Neuronal stem cell (in vitro differentiated cells): Measurements from ENCODE around the gene COL6A1.
"Not testable (repeated sequence)": the region's sequence is repeated elsewhere in the genome, so short reads cannot be mapped to it uniquely, and the experiment has no call there.

ENCODE experiments used
- DNase-seq: peaks from one replicate; pipeline ENCODE4 v3.0.0-alpha.2; 2013; ENCODE audit warnings: low spot score
- H2AFZ ChIP-seq: one replicate; pipeline ENCODE4 v1.6.1; 2013; ENCODE audit warnings: mild to moderate bottlenecking, low read length, inconsistent platforms
- H2AK5ac ChIP-seq: 2 replicates; pipeline ENCODE4 v1.6.1; 2013; ENCODE audit warnings: low read depth, mild to moderate bottlenecking, inconsistent platforms, low read length, moderate library complexity, mixed read lengths
- H2BK120ac ChIP-seq: 2 replicates; pipeline ENCODE4 v1.6.1; 2013; ENCODE audit warnings: low read depth, mild to moderate bottlenecking, inconsistent platforms, low read length, moderate library complexity, mixed read lengths
- H2BK12ac ChIP-seq: one replicate; pipeline ENCODE4 v1.6.1; 2013; ENCODE audit warnings: low read length, inconsistent platforms
- H2BK15ac ChIP-seq: 2 replicates; pipeline ENCODE4 v1.6.1; 2013; ENCODE audit warnings: mild to moderate bottlenecking, low read length, inconsistent platforms, mixed read lengths
- H2BK5ac ChIP-seq: one replicate; pipeline ENCODE4 v1.6.1; 2013; ENCODE audit warnings: inconsistent platforms, mild to moderate bottlenecking, low read length, moderate library complexity
- H3K14ac ChIP-seq: one replicate; pipeline ENCODE4 v1.6.1; 2013; ENCODE audit warnings: low read length, inconsistent platforms
- H3K18ac ChIP-seq: 2 replicates; pipeline ENCODE4 v1.6.1; 2013; ENCODE audit warnings: low read length, inconsistent platforms
- H3K23ac ChIP-seq: 2 replicates; pipeline ENCODE4 v1.6.1; 2013; ENCODE audit warnings: low read depth, mild to moderate bottlenecking, mixed read lengths, low read length, inconsistent platforms; ENCODE audit not compliant: poor library complexity
- H3K27ac ChIP-seq: replicated peaks from 3 replicates; pipeline ENCODE4 v1.5.1; 2013; ENCODE audit warnings: low read length, inconsistent platforms
- H3K27me3 ChIP-seq, 3 experiments: 2 replicates each; pipeline ENCODE4 v1.6.1; 2013; ENCODE audit warnings: low read length in 3 of 3, mild to moderate bottlenecking in 2 of 3, inconsistent platforms in 1 of 3, low read depth in 1 of 3, mixed read lengths in 1 of 3, moderate library complexity in 1 of 3; ENCODE audit not compliant: control insufficient read depth in 3 of 3, insufficient read depth in 3 of 3
- H3K36me3 ChIP-seq, 2 donors: replicated peaks in 1 of 2; 2 replicates each; pipeline ENCODE4 v1.6.1; 2013; ENCODE audit warnings: low read length in 2 of 2; ENCODE audit not compliant: control insufficient read depth in 2 of 2, insufficient read depth in 2 of 2
- H3K4ac ChIP-seq: 2 replicates; pipeline ENCODE4 v1.6.1; 2013; ENCODE audit warnings: inconsistent platforms, mild to moderate bottlenecking, low read length, moderate library complexity
- H3K4me1 ChIP-seq, 2 donors: 1 replicate in 1 of 2; 2 replicates in 1 of 2; pipeline ENCODE4 v1.6.1; 2013; ENCODE audit warnings: low read length in 2 of 2, low read depth in 1 of 2; ENCODE audit not compliant: control insufficient read depth in 2 of 2, insufficient read depth in 1 of 2
- H3K4me2 ChIP-seq: one replicate; pipeline ENCODE4 v1.6.1; 2013; ENCODE audit warnings: mild to moderate bottlenecking, low read length, inconsistent platforms; ENCODE audit not compliant: insufficient read depth, poor library complexity, severe bottlenecking
- H3K4me3 ChIP-seq, 2 donors: 2 replicates each; pipeline ENCODE4 v1.5.1; 2013; ENCODE audit warnings: low read length in 2 of 2, mild to moderate bottlenecking in 2 of 2, inconsistent platforms in 1 of 2, moderate library complexity in 1 of 2
- H3K79me1 ChIP-seq: one replicate; pipeline ENCODE4 v1.6.1; 2013; ENCODE audit warnings: low read depth, mild to moderate bottlenecking, inconsistent platforms, low read length, moderate library complexity
- H3K9ac ChIP-seq: one replicate; pipeline ENCODE4 v1.6.1; 2013; ENCODE audit warnings: mild to moderate bottlenecking, low read depth, low read length, inconsistent platforms; ENCODE audit not compliant: poor library complexity
- H3K9me3 ChIP-seq, 2 donors: replicated peaks in 1 of 2; 2 replicates each; pipeline versions ENCODE3 to v1.6.1; 2013; ENCODE audit warnings: low read length in 2 of 2, mild to moderate bottlenecking in 2 of 2, inconsistent platforms in 1 of 2, low read depth in 1 of 2, mixed read lengths in 1 of 2, moderate library complexity in 1 of 2; ENCODE audit not compliant: control insufficient read depth in 2 of 2, insufficient read depth in 1 of 2
- H4K8ac ChIP-seq: one replicate; pipeline ENCODE4 v1.6.1; 2013; ENCODE audit warnings: low read depth, mild to moderate bottlenecking, inconsistent platforms, low read length, moderate library complexity
- H4K91ac ChIP-seq: one replicate; pipeline ENCODE4 v1.6.1; 2013; ENCODE audit warnings: low read length, low read depth, mild to moderate bottlenecking, inconsistent platforms; ENCODE audit not compliant: poor library complexity
- WGBS, 2 donors: extraction: QIAGEN DNeasy Blood & Tissue Kit; methylation state at CpG; one replicate each; pipeline ENCODE4 v1.1.7; 2013; ENCODE audit warnings: missing lambda C conversion rate in 2 of 2, mixed read lengths in 1 of 2; ENCODE audit not compliant: insufficient read length in 2 of 2, insufficient replicate concordance in 1 of 2; ENCODE audit errors: extremely low coverage in 2 of 2; 5-methylcytosine and 5-hydroxymethylcytosine counted together

COL6A1 gene

DNA sequence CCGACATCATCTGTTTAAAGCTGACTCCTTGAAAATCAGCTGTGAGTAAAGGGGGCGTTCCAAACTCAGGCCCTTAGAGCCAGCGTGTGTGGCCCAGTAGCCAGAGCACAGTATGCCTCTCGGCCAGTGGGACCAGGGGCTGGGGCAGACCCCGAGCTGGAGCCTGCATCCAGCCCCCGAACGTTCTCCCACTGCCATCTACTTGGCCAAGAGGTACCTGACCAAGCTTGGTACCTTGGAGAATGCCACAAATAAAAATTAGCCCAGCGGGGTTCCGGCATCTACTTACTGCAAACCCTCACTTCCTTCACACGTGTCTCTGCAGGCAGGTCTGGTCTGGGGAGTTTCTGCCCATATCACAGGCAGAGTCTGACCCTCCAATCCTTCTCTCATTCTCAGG, 59.6 kb downstream of the COL6A1 start:
- H2BK120ac ChIP-seq = no peak overlapping the region
- peaks cover 0 to 4% (median 0%) of the 10 kb centered on the region in 3 experiments for H3K27me3 ChIP-seq
- peak overlapping the region; percentile 97 for H2BK12ac ChIP-seq
- H2AK5ac ChIP-seq = peak overlapping the region; percentile 70
- H2AFZ ChIP-seq = no peak overlapping the region
- no peaks in the 10 kb centered on the region for H3K36me3 ChIP-seq
- H2BK15ac ChIP-seq = no peak overlapping the region
- no peaks in the 10 kb centered on the region for H3K4me1 ChIP-seq
- H4K91ac ChIP-seq = no peak overlapping the region
- no peak overlapping the region for H3K4me3 ChIP-seq
- no peak for DNase-seq
- H3K27ac ChIP-seq = no peak overlapping the region
- peak overlapping the region; percentile 43 for H3K23ac ChIP-seq
- no peak overlapping the region for H3K4me2 ChIP-seq
- H3K9ac ChIP-seq = no peak overlapping the region
- peak overlapping the region; percentile 19 for H3K18ac ChIP-seq
- no peaks in the 10 kb centered on the region for H3K9me3 ChIP-seq
- no peak overlapping the region for H2BK5ac ChIP-seq
- H3K14ac ChIP-seq = no peak overlapping the region
- no peak overlapping the region for H3K4ac ChIP-seq
- no peak overlapping the region for H4K8ac ChIP-seq
- no CpG with 5 or more reads among the region's 10 CpGs for WGBS, 2 donors
- no peaks in the 10 kb centered on the region for H3K79me1 ChIP-seq

DNA sequence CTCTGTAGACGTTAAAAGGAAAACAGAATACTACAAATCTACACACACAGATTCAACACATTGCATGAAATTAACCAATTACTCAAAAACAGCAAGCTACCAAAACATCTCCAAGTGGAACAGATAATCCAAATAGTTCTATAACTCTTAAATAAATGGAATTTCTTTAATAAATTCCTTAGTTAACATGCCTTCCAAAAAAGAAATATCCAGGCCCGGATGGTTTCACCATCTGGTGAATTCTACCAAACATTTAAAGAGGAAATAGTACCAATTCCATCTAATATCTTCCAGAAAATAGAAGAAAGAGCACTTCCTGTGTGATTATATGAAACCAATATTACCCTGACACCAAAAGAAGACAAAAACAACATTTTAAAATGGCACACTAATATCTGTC, 63.6 kb downstream of the COL6A1 start:
- Histone ChIP-seq H3K23ac (no peak overlapping the region), H3K14ac (no peak overlapping the region), H3K4me3 (no peak overlapping the region), H4K8ac (no peak overlapping the region), H2BK15ac (no peak overlapping the region), H4K91ac (no peak overlapping the region), H2AFZ (no peak overlapping the region), H3K79me1 (no peaks in the 10 kb centered on the region), H3K4ac (no peak overlapping the region), H3K4me2 (no peak overlapping the region), H3K4me1 (peaks cover 0 to 3% of the 10 kb centered on the region in 2 donors), H2AK5ac (no peak overlapping the region), H2BK5ac (no peak overlapping the region), H3K27ac (no peak overlapping the region), H3K18ac (no peak overlapping the region), H2BK120ac (no peak overlapping the region), H3K9me3 (no peaks in the 10 kb centered on the region), H2BK12ac (no peak overlapping the region), H3K27me3 (no peaks in the 10 kb centered on the region), H3K36me3 (no peaks in the 10 kb centered on the region), H3K9ac (no peak overlapping the region)
- DNase-seq = no peak
- no CpG with 5 or more reads among the region's 2 CpGs for WGBS, 2 donors

DNA sequence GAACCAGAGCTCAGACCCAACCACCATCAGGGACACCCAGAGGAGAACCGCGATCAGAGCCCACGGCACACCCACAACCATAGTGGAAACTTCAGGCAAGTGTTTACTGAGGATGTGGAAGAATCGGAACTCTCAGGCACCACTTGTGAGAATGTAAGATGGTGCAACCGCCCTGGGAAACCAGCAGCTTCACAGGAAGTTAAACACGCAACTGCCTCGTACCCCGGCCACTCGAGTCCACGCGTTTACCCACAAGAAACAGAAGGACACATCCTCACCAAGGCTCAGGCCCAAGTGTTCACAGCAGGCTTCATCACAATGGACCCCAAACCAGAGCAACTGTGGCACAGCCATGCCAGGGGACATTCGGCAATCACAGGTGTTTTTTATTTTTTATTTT, 64.9 kb downstream of the COL6A1 start:
- Histone ChIP-seq H3K27ac (no peak overlapping the region), H3K27me3 (no peaks in the 10 kb centered on the region), H3K79me1 (no peaks in the 10 kb centered on the region), H3K18ac (no peak overlapping the region), H2BK120ac (no peak overlapping the region), H3K4me3 (no peak overlapping the region), H3K36me3 (no peaks in the 10 kb centered on the region), H2BK5ac (no peak overlapping the region), H3K4me2 (no peak overlapping the region), H2AFZ (no peak overlapping the region), H3K4me1 (peaks cover 0 to 3% of the 10 kb centered on the region in 2 donors), H3K9ac (no peak overlapping the region), H3K9me3 (no peaks in the 10 kb centered on the region), H3K14ac (no peak overlapping the region), H4K91ac (no peak overlapping the region), H4K8ac (no peak overlapping the region), H3K23ac (no peak overlapping the region), H2BK12ac (no peak overlapping the region), H3K4ac (no peak overlapping the region), H2BK15ac (no peak overlapping the region), H2AK5ac (no peak overlapping the region)
- DNase-seq = no peak
- WGBS, 2 donors = no CpG with 5 or more reads among the region's 12 CpGs

DNA sequence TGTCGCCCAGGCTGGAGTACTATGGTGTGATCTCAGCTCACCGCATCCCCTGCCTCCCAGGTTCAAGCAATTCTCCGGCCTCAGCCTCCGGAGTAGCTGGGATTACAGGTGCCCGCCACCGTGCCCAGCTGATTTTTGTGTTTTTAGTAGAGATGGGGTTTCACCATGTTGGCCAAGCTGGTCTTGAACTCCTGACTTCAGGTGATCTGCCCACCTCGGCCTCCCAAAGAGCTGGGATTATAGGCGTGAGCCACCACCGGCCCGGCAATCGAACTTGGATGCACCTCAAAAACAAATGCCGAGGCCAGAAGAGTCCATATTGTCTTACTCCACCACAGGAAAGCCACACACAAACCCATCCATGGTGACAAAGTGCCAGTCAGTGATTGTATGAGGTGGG, 65.3 kb downstream of the COL6A1 start:
- H3K36me3 ChIP-seq, H3K9me3 ChIP-seq, H3K4me3 ChIP-seq, H2BK12ac ChIP-seq, H3K4ac ChIP-seq, H3K4me1 ChIP-seq, H3K79me1 ChIP-seq, DNase-seq, H2AK5ac ChIP-seq, H4K91ac ChIP-seq, H3K23ac ChIP-seq, H2BK15ac ChIP-seq, H3K9ac ChIP-seq, H3K27ac ChIP-seq, H3K18ac ChIP-seq, H4K8ac ChIP-seq, H2AFZ ChIP-seq, H2BK5ac ChIP-seq, H3K27me3 ChIP-seq, H2BK120ac ChIP-seq, H3K4me2 ChIP-seq, H3K14ac ChIP-seq: not testable (repeated sequence)
- WGBS, 2 donors = no CpG with 5 or more reads among the region's 12 CpGs
